ENCODE data around the gene JMJD6.
"Not testable (repeated sequence)": the region's sequence is repeated elsewhere in the genome, so short reads cannot be mapped to it uniquely, and the experiment has no call there.

JMJD6 gene

DNA sequence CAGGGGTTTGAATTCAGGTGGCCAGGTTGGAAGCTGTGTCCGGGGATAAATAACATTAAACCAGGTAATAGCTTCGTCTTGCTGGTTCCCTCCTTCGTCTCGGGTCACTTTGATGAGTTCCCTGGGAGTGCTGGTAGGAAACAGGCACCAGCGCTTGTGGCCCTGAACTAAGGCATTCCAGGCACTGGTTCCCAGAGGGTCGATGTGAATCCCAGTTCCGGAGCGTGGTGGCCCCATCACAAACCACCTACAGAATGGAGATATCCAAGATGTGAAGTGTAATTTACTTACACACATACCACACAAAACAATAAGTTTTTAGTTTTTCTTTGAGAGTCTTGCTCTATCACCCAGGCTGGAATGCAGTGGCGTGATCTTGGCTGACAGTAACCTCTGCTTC lies 2.6 kb downstream of the JMJD6 start:
- in situ Hi-C loops (cut with HindIII; ENCODE audit: low sequenced_read_pairs) = no loop called here
- no peak for DNase-seq (ENCODE audit: low read depth)
- TF ChIP-seq, protein P1, sequence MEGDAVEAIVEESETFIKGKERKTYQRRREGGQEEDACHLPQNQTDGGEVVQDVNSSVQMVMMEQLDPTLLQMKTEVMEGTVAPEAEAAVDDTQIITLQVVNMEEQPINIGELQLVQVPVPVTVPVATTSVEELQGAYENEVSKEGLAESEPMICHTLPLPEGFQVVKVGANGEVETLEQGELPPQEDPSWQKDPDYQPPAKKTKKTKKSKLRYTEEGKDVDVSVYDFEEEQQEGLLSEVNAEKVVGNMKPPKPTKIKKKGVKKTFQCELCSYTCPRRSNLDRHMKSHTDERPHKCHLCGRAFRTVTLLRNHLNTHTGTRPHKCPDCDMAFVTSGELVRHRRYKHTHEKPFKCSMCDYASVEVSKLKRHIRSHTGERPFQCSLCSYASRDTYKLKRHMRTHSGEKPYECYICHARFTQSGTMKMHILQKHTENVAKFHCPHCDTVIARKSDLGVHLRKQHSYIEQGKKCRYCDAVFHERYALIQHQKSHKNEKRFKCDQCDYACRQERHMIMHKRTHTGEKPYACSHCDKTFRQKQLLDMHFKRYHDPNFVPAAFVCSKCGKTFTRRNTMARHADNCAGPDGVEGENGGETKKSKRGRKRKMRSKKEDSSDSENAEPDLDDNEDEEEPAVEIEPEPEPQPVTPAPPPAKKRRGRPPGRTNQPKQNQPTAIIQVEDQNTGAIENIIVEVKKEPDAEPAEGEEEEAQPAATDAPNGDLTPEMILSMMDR (IDR thresholded peaks at IDR 0.05; ENCODE audit: low read depth, low read length, missing control alignments) = no peak
- no peak overlapping the region for H3K4me3 ChIP-seq (ENCODE audit: low read depth, low read length)

DNA sequence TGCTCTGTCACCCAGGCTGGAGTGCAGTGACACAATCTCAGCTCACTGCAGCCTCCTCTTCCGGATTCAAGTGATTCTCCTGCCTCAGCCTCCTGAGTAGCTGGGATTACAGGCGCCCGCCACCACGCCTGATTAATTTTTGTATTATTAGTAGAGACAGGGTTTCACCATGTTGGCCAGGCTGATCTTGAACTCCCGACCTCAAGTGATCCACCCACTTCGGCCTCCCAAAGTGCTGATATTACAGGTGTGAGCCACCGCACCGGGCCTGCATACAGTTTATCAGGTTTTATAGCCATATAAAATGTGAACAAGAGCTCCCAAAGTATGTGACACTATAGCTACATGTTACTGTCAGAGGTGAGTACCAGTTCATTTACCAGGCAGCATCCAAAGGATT lies 3.4 kb downstream of the JMJD6 start:
- DNase-seq (ENCODE audit: low read depth); in situ Hi-C loops (cut with HindIII; ENCODE audit: low sequenced_read_pairs); H3K4me3 ChIP-seq (ENCODE audit: low read depth, low read length): not testable (repeated sequence)

DNA sequence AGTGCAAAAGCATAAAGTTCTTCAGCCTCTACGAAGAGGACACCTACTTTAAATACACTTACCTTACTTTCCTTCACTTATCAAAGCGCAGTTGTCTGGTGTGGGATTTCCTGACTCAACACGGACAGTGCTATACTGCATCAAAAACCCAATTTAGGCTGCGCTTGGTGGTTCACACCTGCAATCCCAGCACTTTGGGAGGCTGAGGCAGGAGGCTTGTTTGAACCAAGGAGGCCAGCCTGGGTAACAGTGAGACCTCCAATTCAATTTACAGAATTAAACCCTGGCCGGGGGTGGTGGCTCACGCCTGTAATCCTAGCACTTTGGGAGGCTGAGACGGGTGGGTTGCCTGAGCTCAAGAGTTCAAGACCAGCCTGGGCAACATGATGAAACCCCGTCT lies 4.1 kb downstream of the JMJD6 start:
- H3K4me3 ChIP-seq (ENCODE audit: low read depth, low read length) = no peak overlapping the region
- in situ Hi-C loops (cut with HindIII; ENCODE audit: low sequenced_read_pairs) = no loop called here
- DNase-seq (ENCODE audit: low read depth) = no peak
- TF ChIP-seq, protein P1 (IDR thresholded peaks at IDR 0.05; ENCODE audit: low read depth, low read length, missing control alignments) = no peak

DNA sequence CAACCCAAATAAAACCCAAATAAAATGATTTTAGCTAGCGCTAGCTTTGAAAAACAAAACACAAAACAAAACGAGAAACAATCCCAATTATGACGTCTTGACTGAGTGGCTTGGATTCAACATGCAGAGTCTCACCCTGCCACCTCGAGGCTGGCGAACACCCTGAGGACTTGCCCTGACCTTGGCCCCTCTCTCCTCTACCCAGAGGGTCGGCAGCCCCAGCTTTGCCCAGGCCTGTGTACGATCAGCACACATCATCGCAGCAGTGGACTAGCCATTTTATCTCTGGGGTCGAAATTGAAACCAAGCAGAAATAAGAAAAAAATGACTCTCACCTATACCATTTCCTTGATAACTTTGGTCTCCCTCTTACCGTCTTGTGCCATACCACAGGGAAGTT lies 4.9 kb downstream of the JMJD6 start:
- in situ Hi-C loops (cut with HindIII; ENCODE audit: low sequenced_read_pairs) = no loop called here
- no peak for DNase-seq (ENCODE audit: low read depth)

GRCh38 chr17:76720941-76721340 lies 5.5 kb downstream of the JMJD6 start:
- in situ Hi-C loops (cut with HindIII; ENCODE audit: low sequenced_read_pairs) = no loop called here
- no peak for DNase-seq (ENCODE audit: low read depth)
- TF ChIP-seq, protein P1 (IDR thresholded peaks at IDR 0.05; ENCODE audit: low read depth, low read length, missing control alignments) = no peak
- H3K4me3 ChIP-seq (ENCODE audit: low read depth, low read length) = no peak overlapping the region

More for the DNA sequence above, 4.9 kb downstream of the JMJD6 start:
- H3K4me3 ChIP-seq (ENCODE audit: low read depth, low read length) = no peak overlapping the region
- TF ChIP-seq, protein P1 (IDR thresholded peaks at IDR 0.05; ENCODE audit: low read depth, low read length, missing control alignments) = no peak

GRCh38 chr17:76720211-76720610 lies 6.2 kb downstream of the JMJD6 start:
- no peak overlapping the region for H3K4me3 ChIP-seq (ENCODE audit: low read depth, low read length)
- DNase-seq (ENCODE audit: low read depth) = no peak
- in situ Hi-C loops (cut with HindIII; ENCODE audit: low sequenced_read_pairs) = no loop called here
- TF ChIP-seq, protein P1 (IDR thresholded peaks at IDR 0.05; ENCODE audit: low read depth, low read length, missing control alignments) = no peak

- in situ Hi-C loops (cut with HindIII; ENCODE audit: low sequenced_read_pairs) = no loop called here
- no peak overlapping the region for H3K4me3 ChIP-seq (ENCODE audit: low read depth, low read length)
- no peak for DNase-seq (ENCODE audit: low read depth)
- TF ChIP-seq, protein P1 (IDR thresholded peaks at IDR 0.05; ENCODE audit: low read depth, low read length, missing control alignments) = no peak
Observed at GRCh38 chr17:76718516-76718915, 7.9 kb downstream of the JMJD6 start.

All from astrocyte of the cerebellum (primary cell).